Left lobe of liver (tissue), 2 donors: ENCODE results near the gene PPM1H. TPM values are rescaled to one million over a fixed set of nuclear protein-coding genes. Genes with fewer than 3 reads are reported as not detected.
A peak's percentile ranks its signal among the peaks of the same experiment; 100 is the strongest.
"Not testable (repeated sequence)": the region's sequence is repeated elsewhere in the genome, so short reads cannot be mapped to it uniquely, and the experiment has no call there.

ENCODE experiments used
- ATAC-seq: fragments of 200-7000 bp; cut with Tn5 transposase; one replicate; pipeline ENCODE4 v1.9.1; 2020; ENCODE audit warnings: mild to moderate bottlenecking, moderate library complexity
- DNase-seq: peaks from one replicate; pipeline ENCODE4 v3.0.0-alpha.2; 2020; ENCODE audit warnings: low spot score
- total RNA-seq: library from RNA; stranded (reverse); gene quantifications from one replicate; pipeline ENCODE4 v1.2.1, GENCODE V29; 2021
- donor health status: DM: no; HTN: no; CAD: no; lungs with moderate emphysema.
- donor health status: DM: no; HTN: yes; CAD: no.

PPM1H gene
- total RNA-seq, 1 donor from 2014 or later: 8.0 TPM

GRCh38 chr12:62744551-62744950, 190.4 kb downstream of the PPM1H start:
- no peak for DNase-seq
- peak; percentile 51 for ATAC-seq

GRCh38 chr12:62739266-62740015, 195.5 kb downstream of the PPM1H start:
- DNase-seq (no peak), ATAC-seq (no peak)

- ATAC-seq (no peak), DNase-seq (no peak)
Observed at GRCh38 chr12:62738616-62739015, 196.3 kb downstream of the PPM1H start.

GRCh38 chr12:62738105-62738504, 196.8 kb downstream of the PPM1H start:
- ATAC-seq (no peak), DNase-seq (no peak)

GRCh38 chr12:62737615-62738014, 197.3 kb downstream of the PPM1H start:
- no peak for DNase-seq
- ATAC-seq: no peak

GRCh38 chr12:62737188-62737587, 197.8 kb downstream of the PPM1H start:
- DNase-seq (no peak), ATAC-seq (no peak)

- DNase-seq: no peak
- ATAC-seq: no peak
Observed at GRCh38 chr12:62736596-62736995, 198.4 kb downstream of the PPM1H start.

GRCh38 chr12:62732861-62733427, 202.0 kb downstream of the PPM1H start:
- DNase-seq (no peak), ATAC-seq (peak; percentile 32)

GRCh38 chr12:62731055-62731820, 203.7 kb downstream of the PPM1H start:
- DNase-seq (no peak), ATAC-seq (no peak)

GRCh38 chr12:62730649-62731048, 204.3 kb downstream of the PPM1H start:
- no peak for ATAC-seq

GRCh38 chr12:62729579-62730544, 205.1 kb downstream of the PPM1H start:
- ATAC-seq, DNase-seq: not testable (repeated sequence)

More at GRCh38 chr12:62730649-62731048, 204.3 kb downstream of the PPM1H start:
- no peak for DNase-seq

GRCh38 chr12:62728741-62729140, 206.2 kb downstream of the PPM1H start:
- peak; percentile 24 for ATAC-seq
- DNase-seq: no peak

- DNase-seq: no peak
Observed at GRCh38 chr12:62726471-62726980, 208.4 kb downstream of the PPM1H start.

GRCh38 chr12:62725781-62726180, 209.2 kb downstream of the PPM1H start:
- no peak for ATAC-seq

More at GRCh38 chr12:62726471-62726980, 208.4 kb downstream of the PPM1H start:
- no peak for ATAC-seq

GRCh38 chr12:62724947-62725451, 210.0 kb downstream of the PPM1H start:
- DNase-seq: no peak

More at GRCh38 chr12:62725781-62726180, 209.2 kb downstream of the PPM1H start:
- no peak for DNase-seq

GRCh38 chr12:62724285-62724684, 210.7 kb downstream of the PPM1H start:
- ATAC-seq: no peak
- no peak for DNase-seq

More at GRCh38 chr12:62724947-62725451, 210.0 kb downstream of the PPM1H start:
- no peak for ATAC-seq

- DNase-seq (no peak), ATAC-seq (no peak)
Observed at GRCh38 chr12:62722971-62723680, 211.8 kb downstream of the PPM1H start.

- DNase-seq (no peak), ATAC-seq (no peak)
Observed at GRCh38 chr12:62720661-62721330, 214.2 kb downstream of the PPM1H start.

- no peak for ATAC-seq
Observed at GRCh38 chr12:62720025-62720424, 214.9 kb downstream of the PPM1H start.

More at GRCh38 chr12:62720025-62720424, 214.9 kb downstream of the PPM1H start:
- no peak for DNase-seq
